Suprapubic skin (tissue), 4 donors: ENCODE data around the gene CYTH1. TPM values are rescaled to one million over a fixed set of nuclear protein-coding genes. Genes with fewer than 3 reads are reported as not detected.
A peak's percentile ranks its signal among the peaks of the same experiment; 100 is the strongest.

Source experiments
- DNase-seq, 2 donors: peaks; one replicate each; pipeline ENCODE4 v3.0.0-alpha.2; 2019; ENCODE audit warnings: low spot score in 2 of 2
- H3K27ac ChIP-seq: fragments of 200-600 bp; sonication (generic); one replicate; pipeline ENCODE4 v1.5.1; 2019
- H3K27me3 ChIP-seq: fragments of 200-600 bp; sonication (generic); one replicate; pipeline ENCODE4 v1.5.1; 2019
- H3K36me3 ChIP-seq: fragments of 200-600 bp; sonication (generic); one replicate; pipeline ENCODE4 v1.5.1; 2019
- H3K4me1 ChIP-seq: fragments of 200-600 bp; sonication (generic); one replicate; pipeline ENCODE4 v1.5.1; 2019
- H3K4me3 ChIP-seq: fragments of 200-600 bp; sonication (generic); one replicate; pipeline ENCODE4 v1.5.1; 2019; ENCODE audit warnings: mild to moderate bottlenecking
- H3K9me3 ChIP-seq: fragments of 200-600 bp; sonication (generic); one replicate; pipeline ENCODE4 v1.5.1; 2019
- EP300 ChIP-seq: sonication (generic); formaldehyde crosslinking; IDR thresholded peaks from one replicate; pipeline ENCODE4 v1.6.1; 2017; ENCODE audit warnings: antibody characterized with exemption
- POLR2A ChIP-seq, 2 donors: fragments of 450-650 bp; IDR thresholded peaks; one replicate each; pipeline ENCODE4 v1.6.1; 2017; ENCODE audit warnings: antibody characterized with exemption in 2 of 2, mild to moderate bottlenecking in 2 of 2, moderate library complexity in 2 of 2
- POLR2AphosphoS5 ChIP-seq, 3 donors: sonication (generic); formaldehyde crosslinking; IDR thresholded peaks; one replicate each; pipeline ENCODE4 v1.6.1; 2017; ENCODE audit warnings: antibody characterized with exemption in 3 of 3
- WGBS: methylation state at CpG from one replicate; pipeline ENCODE4 v1.1.5; 2018; 5-methylcytosine and 5-hydroxymethylcytosine counted together
- total RNA-seq, 4 donors: library from RNA; depleted of rRNA; stranded (reverse); fragments of >200 nt; gene quantifications; one replicate each; pipeline ENCODE4 v1.1.0, GENCODE V29; 2016
- TF ChIP-seq, protein P1 (sequence below), 2 donors: fragments of 200-600 bp in 1 of 2; fragments of 450-650 bp in 1 of 2; sonication (generic) in 1 of 2; IDR thresholded peaks; one replicate each; pipeline ENCODE4 v1.5.1; 2016 to 2019; ENCODE audit warnings: antibody characterized with exemption in 2 of 2, mild to moderate bottlenecking in 1 of 2, moderate library complexity in 1 of 2

The CYTH1 gene
- total RNA-seq, 4 donors from 2014 or later = 57.6 to 88.6 (median 74.9) TPM

- peaks cover 99% of the 10 kb centered on the region for H3K36me3 ChIP-seq
- no peaks in the 10 kb centered on the region for H3K27me3 ChIP-seq
- no peak for DNase-seq
- TF ChIP-seq, protein P1, sequence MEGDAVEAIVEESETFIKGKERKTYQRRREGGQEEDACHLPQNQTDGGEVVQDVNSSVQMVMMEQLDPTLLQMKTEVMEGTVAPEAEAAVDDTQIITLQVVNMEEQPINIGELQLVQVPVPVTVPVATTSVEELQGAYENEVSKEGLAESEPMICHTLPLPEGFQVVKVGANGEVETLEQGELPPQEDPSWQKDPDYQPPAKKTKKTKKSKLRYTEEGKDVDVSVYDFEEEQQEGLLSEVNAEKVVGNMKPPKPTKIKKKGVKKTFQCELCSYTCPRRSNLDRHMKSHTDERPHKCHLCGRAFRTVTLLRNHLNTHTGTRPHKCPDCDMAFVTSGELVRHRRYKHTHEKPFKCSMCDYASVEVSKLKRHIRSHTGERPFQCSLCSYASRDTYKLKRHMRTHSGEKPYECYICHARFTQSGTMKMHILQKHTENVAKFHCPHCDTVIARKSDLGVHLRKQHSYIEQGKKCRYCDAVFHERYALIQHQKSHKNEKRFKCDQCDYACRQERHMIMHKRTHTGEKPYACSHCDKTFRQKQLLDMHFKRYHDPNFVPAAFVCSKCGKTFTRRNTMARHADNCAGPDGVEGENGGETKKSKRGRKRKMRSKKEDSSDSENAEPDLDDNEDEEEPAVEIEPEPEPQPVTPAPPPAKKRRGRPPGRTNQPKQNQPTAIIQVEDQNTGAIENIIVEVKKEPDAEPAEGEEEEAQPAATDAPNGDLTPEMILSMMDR (IDR thresholded peaks at IDR 0.05) = no peak
- H3K27ac ChIP-seq = no peak overlapping the region
- H3K9me3 ChIP-seq = no peaks in the 10 kb centered on the region
- peaks cover 16% of the 10 kb centered on the region for H3K4me1 ChIP-seq
- H3K4me3 ChIP-seq = no peak overlapping the region
- 76% methylated on average over 6 of the region's 6 CpGs for WGBS
Observed at GRCh38 chr17:78817123-78817522, 35.0 kb upstream of the CYTH1 start.

DNA sequence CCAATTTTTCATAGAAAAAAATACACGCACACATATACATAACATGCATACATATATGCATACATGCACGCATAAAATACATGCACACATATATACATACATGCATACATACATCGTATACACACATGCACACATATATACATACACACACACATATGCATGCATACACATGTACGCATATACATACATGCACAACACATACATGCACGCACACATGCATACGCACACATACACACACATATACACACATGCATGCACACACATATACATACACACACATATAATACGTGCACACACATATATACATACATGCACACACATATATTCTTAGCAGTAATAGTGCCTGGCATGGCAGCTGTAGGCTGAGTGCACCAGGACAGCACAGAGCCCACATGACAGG, 33.6 kb upstream of the CYTH1 start:
- no peaks in the 10 kb centered on the region for H3K9me3 ChIP-seq
- H3K27ac ChIP-seq = no peak overlapping the region
- peaks cover 99% of the 10 kb centered on the region for H3K36me3 ChIP-seq
- H3K4me1 ChIP-seq = peaks cover 16% of the 10 kb centered on the region
- DNase-seq = no peak
- 84% methylated on average over 7 of the region's 7 CpGs for WGBS
- no peak overlapping the region for H3K4me3 ChIP-seq
- H3K27me3 ChIP-seq = no peaks in the 10 kb centered on the region
- TF ChIP-seq, protein P1 (IDR thresholded peaks at IDR 0.05) = no peak
- TF ChIP-seq POLR2AphosphoS5 (IDR thresholded peaks at IDR 0.05) (no peak), EP300 (no peak), POLR2A (IDR thresholded peaks at IDR 0.05) (no peak)

DNA sequence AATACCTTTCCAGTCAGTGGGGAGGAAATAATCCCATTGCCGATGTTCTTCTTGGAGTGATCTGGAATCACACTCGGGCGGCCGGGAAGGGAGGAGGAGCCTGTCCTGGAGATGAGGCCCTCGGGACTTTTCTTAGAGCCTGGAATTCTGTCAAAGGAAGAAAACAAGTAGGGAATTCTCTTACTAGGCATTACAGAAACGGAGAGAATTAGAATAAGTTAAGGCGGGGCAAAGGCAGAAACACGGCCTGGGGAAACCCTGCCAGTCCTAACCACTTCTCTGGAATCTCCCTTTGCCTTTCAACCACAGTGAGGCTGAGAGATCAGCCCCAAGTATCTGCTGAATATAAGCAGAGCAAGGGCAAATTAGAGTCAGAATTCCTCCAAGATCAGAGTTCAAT, 30.8 kb upstream of the CYTH1 start:
- WGBS = 18% methylated on average over 8 of the region's 8 CpGs
- no peaks in the 10 kb centered on the region for H3K9me3 ChIP-seq
- no peak overlapping the region for H3K4me3 ChIP-seq
- peaks cover 9% of the 10 kb centered on the region for H3K4me1 ChIP-seq
- H3K27ac ChIP-seq = peak overlapping the region; percentile 39
- peaks cover 99% of the 10 kb centered on the region for H3K36me3 ChIP-seq
- H3K27me3 ChIP-seq = no peaks in the 10 kb centered on the region
- no peak for DNase-seq
- TF ChIP-seq, protein P1 (IDR thresholded peaks at IDR 0.05) = no peak
- TF ChIP-seq POLR2A (IDR thresholded peaks at IDR 0.05) (no peak), POLR2AphosphoS5 (IDR thresholded peaks at IDR 0.05) (no peak), EP300 (no peak)

DNA sequence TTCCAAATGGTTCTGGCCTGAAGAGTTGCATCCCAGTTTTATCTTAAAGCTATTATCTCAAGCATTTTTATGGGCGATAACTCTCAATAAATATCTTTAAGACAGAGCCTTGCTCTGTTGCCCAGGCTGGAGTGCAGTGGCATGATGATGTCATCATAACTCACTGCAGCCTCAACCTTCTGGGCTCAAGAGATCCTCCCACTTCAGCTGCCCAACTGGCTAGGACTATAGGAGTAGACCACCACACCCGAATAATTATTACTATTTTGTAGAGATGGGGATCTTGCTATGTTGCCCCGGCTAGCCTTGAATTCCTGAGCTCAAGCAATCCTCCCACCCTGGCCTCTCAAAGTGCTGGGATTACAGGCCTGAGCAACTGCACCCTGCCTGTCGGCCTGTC, 26.1 kb upstream of the CYTH1 start:
- Histone ChIP-seq H3K36me3 (peaks cover 96% of the 10 kb centered on the region), H3K27ac (no peak overlapping the region)

DNA sequence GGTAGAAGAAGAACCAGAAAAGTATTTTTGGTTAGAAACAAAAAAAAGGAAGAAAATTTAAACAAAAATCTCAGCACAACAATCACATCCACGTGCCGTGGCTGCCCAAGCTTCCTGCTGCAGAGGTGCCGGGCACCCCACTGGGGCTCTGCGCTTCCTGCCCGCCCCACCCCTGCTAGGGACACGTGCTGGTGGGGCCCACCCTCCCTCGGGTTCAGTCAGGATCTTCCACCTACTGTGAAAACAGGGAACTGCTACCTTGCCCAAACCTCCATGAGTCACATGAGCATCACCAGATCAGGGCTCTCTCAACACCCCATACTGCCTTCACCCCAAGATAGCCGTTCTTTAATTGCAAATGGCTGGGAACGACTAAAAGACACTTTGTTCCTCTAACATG, 24.4 kb upstream of the CYTH1 start:
- Histone ChIP-seq H3K4me3 (no peak overlapping the region), H3K9me3 (no peaks in the 10 kb centered on the region), H3K27ac (no peak overlapping the region), H3K36me3 (peaks cover 97% of the 10 kb centered on the region), H3K4me1 (peaks cover 7% of the 10 kb centered on the region), H3K27me3 (no peaks in the 10 kb centered on the region)
- 71% methylated on average over 9 of the region's 9 CpGs for WGBS
- no peak for DNase-seq
- no peak for TF ChIP-seq POLR2AphosphoS5 (IDR thresholded peaks at IDR 0.05)
- TF ChIP-seq POLR2A (IDR thresholded peaks at IDR 0.05) = no peak
- TF ChIP-seq, protein P1 (IDR thresholded peaks at IDR 0.05) = no peak
- no peak for TF ChIP-seq EP300

More for the DNA sequence above, 26.1 kb upstream of the CYTH1 start:
- Histone ChIP-seq H3K4me3 (no peak overlapping the region), H3K4me1 (peaks cover 12% of the 10 kb centered on the region), H3K9me3 (no peaks in the 10 kb centered on the region), H3K27me3 (no peaks in the 10 kb centered on the region)
- DNase-seq = no peak
- 89% methylated on average over 4 of the region's 4 CpGs for WGBS
- TF ChIP-seq, protein P1 (IDR thresholded peaks at IDR 0.05) = no peak
- TF ChIP-seq POLR2A (IDR thresholded peaks at IDR 0.05) (no peak), POLR2AphosphoS5 (IDR thresholded peaks at IDR 0.05) (no peak), EP300 (no peak)
